WTC11 (cell line): Measurements from ENCODE around the gene BFSP1. TPM values are rescaled to one million over a fixed set of nuclear protein-coding genes. Genes with fewer than 3 reads are reported as not detected.

Experiments used
- ATAC-seq: fragments of 200-7000 bp; cut with Tn5 transposase; 2 replicates; pipeline ENCODE4 v1.10.0; 2021; ENCODE audit warnings: mild to moderate bottlenecking, moderate library complexity
- CTCF ChIA-PET: fragments of 300-600 bp; sonication (Branson Sonifier 250); formaldehyde crosslinking; loops from one replicate; lab custom pipeline; 2021; ENCODE audit warnings: antibody characterized with exemption; lab: Charles Lee
- POLR2A ChIA-PET: fragments of 350-600 bp; sonication (Branson Sonifier 250); formaldehyde crosslinking; loops from one replicate; lab custom pipeline; 2021; ENCODE audit warnings: antibody characterized with exemption; lab: Charles Lee
- DNase-seq: peaks from one replicate; pipeline ENCODE4 v3.0.0; 2021; ENCODE audit warnings: low spot score
- H3K27ac Mint-ChIP-seq: 2 replicates; pipeline ENCODE4 v1.8.0; 2021; ENCODE audit warnings: mixed read lengths
- H3K27me3 Mint-ChIP-seq: 2 replicates; pipeline ENCODE4 v1.8.0; 2021; ENCODE audit warnings: low read depth, mild to moderate bottlenecking, moderate library complexity, mixed read lengths
- H3K36me3 Mint-ChIP-seq: 2 replicates; pipeline ENCODE4 v1.8.0; 2021; ENCODE audit warnings: mixed read lengths
- H3K4me1 Mint-ChIP-seq: 2 replicates; pipeline ENCODE4 v1.8.0; 2022; ENCODE audit warnings: mixed read lengths
- H3K4me3 Mint-ChIP-seq: 2 replicates; pipeline ENCODE4 v1.8.0; 2021; ENCODE audit warnings: mild to moderate bottlenecking, moderate library complexity, mixed read lengths
- H3K9me3 Mint-ChIP-seq: 2 replicates; pipeline ENCODE4 v1.8.0; 2021; ENCODE audit warnings: mixed read lengths
- ATF2 ChIP-seq: sonication (generic); formaldehyde crosslinking; IDR thresholded peaks from 2 replicates; pipeline ENCODE4 v1.8.1; 2022; ENCODE audit warnings: low read depth, missing genetic modification reagents, borderline replicate concordance
- CBFB ChIP-seq: sonication (generic); formaldehyde crosslinking; IDR thresholded peaks from 2 replicates; pipeline ENCODE4 v1.8.1; 2022; ENCODE audit warnings: mild to moderate bottlenecking, low read depth, missing genetic modification reagents
- ELF4 ChIP-seq: sonication (generic); formaldehyde crosslinking; IDR thresholded peaks from 2 replicates; pipeline ENCODE4 v1.8.1; 2022; ENCODE audit warnings: low read depth, mild to moderate bottlenecking, moderate library complexity, missing genetic modification reagents
- FOXJ3 ChIP-seq: sonication (generic); formaldehyde crosslinking; IDR thresholded peaks from 2 replicates; pipeline ENCODE4 v1.9.0; 2021; ENCODE audit warnings: missing genetic modification reagents, mild to moderate bottlenecking, borderline replicate concordance
- FOXK1 ChIP-seq: sonication (generic); formaldehyde crosslinking; IDR thresholded peaks from 2 replicates; pipeline ENCODE4 v1.8.0; 2022; ENCODE audit warnings: mild to moderate bottlenecking, moderate library complexity, missing genetic modification reagents
- GRHL2 ChIP-seq: fragments of 250-450 bp; sonication (Bioruptor Pico); IDR thresholded peaks from 2 replicates; pipeline ENCODE4 v1.8.0; 2022; ENCODE audit warnings: mild to moderate bottlenecking, moderate library complexity; ENCODE audit not compliant: insufficient replicate concordance, severe bottlenecking
- MAX ChIP-seq: sonication (generic); formaldehyde crosslinking; IDR thresholded peaks from 2 replicates; pipeline ENCODE4 v1.8.0; 2022; ENCODE audit warnings: mild to moderate bottlenecking, missing genetic modification reagents
- MXD4 ChIP-seq: fragments of 250-450 bp; sonication (Bioruptor Pico); IDR thresholded peaks from 2 replicates; pipeline ENCODE4 v1.8.0; 2021; ENCODE audit warnings: mild to moderate bottlenecking, moderate library complexity, borderline replicate concordance
- MYBL2 ChIP-seq: sonication (generic); formaldehyde crosslinking; IDR thresholded peaks from 2 replicates; pipeline ENCODE4 v1.8.1; 2023; ENCODE audit warnings: mild to moderate bottlenecking, moderate library complexity, missing genetic modification reagents
- NFATC4 ChIP-seq: fragments of 250-450 bp; sonication (Bioruptor Pico); IDR thresholded peaks from 2 replicates; pipeline ENCODE4 v1.9.0; 2021; ENCODE audit warnings: mild to moderate bottlenecking
- NR2C2 ChIP-seq: sonication (generic); formaldehyde crosslinking; IDR thresholded peaks from 2 replicates; pipeline ENCODE4 v1.8.0; 2022; ENCODE audit warnings: mild to moderate bottlenecking, missing genetic modification reagents
- OVOL2 ChIP-seq: fragments of 250-450 bp; sonication (Bioruptor Pico); IDR thresholded peaks from 2 replicates; pipeline ENCODE4 v1.9.0; 2021; ENCODE audit warnings: mild to moderate bottlenecking, borderline replicate concordance
- PRRX2 ChIP-seq: fragments of 250-450 bp; sonication (Bioruptor Pico); IDR thresholded peaks from 2 replicates; pipeline ENCODE4 v1.8.0; 2021; ENCODE audit warnings: mild to moderate bottlenecking
- RELA ChIP-seq: sonication (generic); formaldehyde crosslinking; IDR thresholded peaks from 2 replicates; pipeline ENCODE4 v1.8.1; 2022; ENCODE audit warnings: missing genetic modification reagents, mild to moderate bottlenecking, borderline replicate concordance
- SMAD3 ChIP-seq: sonication (generic); formaldehyde crosslinking; IDR thresholded peaks from 2 replicates; pipeline ENCODE4 v1.8.0; 2022; ENCODE audit warnings: missing genetic modification reagents, mild to moderate bottlenecking, borderline replicate concordance
- TEAD4 ChIP-seq: sonication (generic); formaldehyde crosslinking; IDR thresholded peaks from 2 replicates; pipeline ENCODE4 v1.8.0; 2022; ENCODE audit warnings: mild to moderate bottlenecking, missing genetic modification reagents
- ZNF423 ChIP-seq: fragments of 250-450 bp; sonication (Bioruptor Pico); IDR thresholded peaks from 2 replicates; pipeline ENCODE4 v2.1.2; 2022; ENCODE audit warnings: mild to moderate bottlenecking, moderate library complexity
- ZNF671 ChIP-seq: fragments of 250-450 bp; sonication (Bioruptor Pico); IDR thresholded peaks from 2 replicates; pipeline ENCODE4 v1.8.0; 2021; ENCODE audit warnings: mild to moderate bottlenecking
- total RNA-seq: library from RNA; stranded (reverse); gene quantifications from 3 replicates; pipeline ENCODE4 v1.2.3, GENCODE V29; 2021
- TF ChIP-seq, protein P1 (sequence below): sonication (generic); formaldehyde crosslinking; IDR thresholded peaks from 2 replicates; pipeline ENCODE4 v1.8.0; 2022; ENCODE audit warnings: missing genetic modification reagents
- TF ChIP-seq, protein P2 (sequence below): fragments of 250-450 bp; sonication (Bioruptor Pico); IDR thresholded peaks from 2 replicates; pipeline ENCODE4 v1.9.0; 2021; ENCODE audit warnings: mild to moderate bottlenecking
- TF ChIP-seq, protein P3 (sequence below): fragments of 250-450 bp; sonication (Bioruptor Pico); conservative IDR thresholded peaks from 2 replicates; pipeline ENCODE4 v1.9.0; 2021; ENCODE audit warnings: mild to moderate bottlenecking
- TF ChIP-seq, protein P4 (sequence below): fragments of 250-450 bp; sonication (Bioruptor Pico); IDR thresholded peaks from 2 replicates; pipeline ENCODE4 v2.1.2; 2022; ENCODE audit warnings: mild to moderate bottlenecking, moderate library complexity

BFSP1 gene
- total RNA-seq, 1 experiment from 2014 or later, result 3.0 TPM

GRCh38 chr20:17497821-17498580 lies 33.2 kb downstream of the BFSP1 start:
- Mint-ChIP-seq H3K9me3 (0 out of 2 replicates have a peak, but pooled peaks cover 3% of the 10 kb centered on the region), H3K27me3 (no peaks in the 10 kb centered on the region), H3K27ac (no peak overlapping the region), H3K36me3 (no peaks in the 10 kb centered on the region), H3K4me3 (no peak overlapping the region), H3K4me1 (peaks cover 7% of the 10 kb centered on the region)
- no peak for DNase-seq
- TF ChIP-seq MXD4 (no peak), ELF4 (no peak), MAX (CRISPR knock-in tag) (no peak), FOXJ3 (CRISPR knock-in tag) (no peak), OVOL2 (CRISPR knock-in tag) (no peak), NR2C2 (no peak)
- TF ChIP-seq, protein P1, sequence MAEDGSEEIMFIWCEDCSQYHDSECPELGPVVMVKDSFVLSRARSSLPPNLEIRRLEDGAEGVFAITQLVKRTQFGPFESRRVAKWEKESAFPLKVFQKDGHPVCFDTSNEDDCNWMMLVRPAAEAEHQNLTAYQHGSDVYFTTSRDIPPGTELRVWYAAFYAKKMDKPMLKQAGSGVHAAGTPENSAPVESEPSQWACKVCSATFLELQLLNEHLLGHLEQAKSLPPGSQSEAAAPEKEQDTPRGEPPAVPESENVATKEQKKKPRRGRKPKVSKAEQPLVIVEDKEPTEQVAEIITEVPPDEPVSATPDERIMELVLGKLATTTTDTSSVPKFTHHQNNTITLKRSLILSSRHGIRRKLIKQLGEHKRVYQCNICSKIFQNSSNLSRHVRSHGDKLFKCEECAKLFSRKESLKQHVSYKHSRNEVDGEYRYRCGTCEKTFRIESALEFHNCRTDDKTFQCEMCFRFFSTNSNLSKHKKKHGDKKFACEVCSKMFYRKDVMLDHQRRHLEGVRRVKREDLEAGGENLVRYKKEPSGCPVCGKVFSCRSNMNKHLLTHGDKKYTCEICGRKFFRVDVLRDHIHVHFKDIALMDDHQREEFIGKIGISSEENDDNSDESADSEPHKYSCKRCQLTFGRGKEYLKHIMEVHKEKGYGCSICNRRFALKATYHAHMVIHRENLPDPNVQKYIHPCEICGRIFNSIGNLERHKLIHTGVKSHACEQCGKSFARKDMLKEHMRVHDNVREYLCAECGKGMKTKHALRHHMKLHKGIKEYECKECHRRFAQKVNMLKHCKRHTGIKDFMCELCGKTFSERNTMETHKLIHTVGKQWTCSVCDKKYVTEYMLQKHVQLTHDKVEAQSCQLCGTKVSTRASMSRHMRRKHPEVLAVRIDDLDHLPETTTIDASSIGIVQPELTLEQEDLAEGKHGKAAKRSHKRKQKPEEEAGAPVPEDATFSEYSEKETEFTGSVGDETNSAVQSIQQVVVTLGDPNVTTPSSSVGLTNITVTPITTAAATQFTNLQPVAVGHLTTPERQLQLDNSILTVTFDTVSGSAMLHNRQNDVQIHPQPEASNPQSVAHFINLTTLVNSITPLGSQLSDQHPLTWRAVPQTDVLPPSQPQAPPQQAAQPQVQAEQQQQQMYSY (CRISPR knock-in tag), result no peak
- POLR2A ChIA-PET, result no interaction called here
- CTCF ChIA-PET, result interaction anchor here (1.0 to 1.2 kb wide), 2 partner anchors 66 to 441 kb away, joined by 3 read pairs; no protein-coding TSS in a partner anchor
- no peak for ATAC-seq

- H3K4me1 Mint-ChIP-seq, result no peaks in the 10 kb centered on the region
- no peak overlapping the region for H3K4me3 Mint-ChIP-seq
- no peaks in the 10 kb centered on the region for H3K36me3 Mint-ChIP-seq
- POLR2A ChIA-PET, result no interaction called here
- TF ChIP-seq, protein P2, sequence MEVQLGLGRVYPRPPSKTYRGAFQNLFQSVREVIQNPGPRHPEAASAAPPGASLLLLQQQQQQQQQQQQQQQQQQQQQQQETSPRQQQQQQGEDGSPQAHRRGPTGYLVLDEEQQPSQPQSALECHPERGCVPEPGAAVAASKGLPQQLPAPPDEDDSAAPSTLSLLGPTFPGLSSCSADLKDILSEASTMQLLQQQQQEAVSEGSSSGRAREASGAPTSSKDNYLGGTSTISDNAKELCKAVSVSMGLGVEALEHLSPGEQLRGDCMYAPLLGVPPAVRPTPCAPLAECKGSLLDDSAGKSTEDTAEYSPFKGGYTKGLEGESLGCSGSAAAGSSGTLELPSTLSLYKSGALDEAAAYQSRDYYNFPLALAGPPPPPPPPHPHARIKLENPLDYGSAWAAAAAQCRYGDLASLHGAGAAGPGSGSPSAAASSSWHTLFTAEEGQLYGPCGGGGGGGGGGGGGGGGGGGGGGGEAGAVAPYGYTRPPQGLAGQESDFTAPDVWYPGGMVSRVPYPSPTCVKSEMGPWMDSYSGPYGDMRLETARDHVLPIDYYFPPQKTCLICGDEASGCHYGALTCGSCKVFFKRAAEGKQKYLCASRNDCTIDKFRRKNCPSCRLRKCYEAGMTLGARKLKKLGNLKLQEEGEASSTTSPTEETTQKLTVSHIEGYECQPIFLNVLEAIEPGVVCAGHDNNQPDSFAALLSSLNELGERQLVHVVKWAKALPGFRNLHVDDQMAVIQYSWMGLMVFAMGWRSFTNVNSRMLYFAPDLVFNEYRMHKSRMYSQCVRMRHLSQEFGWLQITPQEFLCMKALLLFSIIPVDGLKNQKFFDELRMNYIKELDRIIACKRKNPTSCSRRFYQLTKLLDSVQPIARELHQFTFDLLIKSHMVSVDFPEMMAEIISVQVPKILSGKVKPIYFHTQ (CRISPR knock-in tag), result no peak
- TF ChIP-seq TEAD4 (CRISPR knock-in tag) (no peak), NFATC4 (CRISPR knock-in tag) (no peak), ZNF671 (CRISPR knock-in tag) (no peak), MYBL2 (CRISPR knock-in tag) (no peak), ATF2 (CRISPR knock-in tag) (no peak), FOXK1 (CRISPR knock-in tag) (no peak), CBFB (no peak), SMAD3 (no peak), PRRX2 (CRISPR knock-in tag) (no peak), RELA (CRISPR knock-in tag) (no peak), MAX (CRISPR knock-in tag) (no peak), GRHL2 (CRISPR knock-in tag) (no peak), ZNF423 (no peak)
- TF ChIP-seq, protein P3, sequence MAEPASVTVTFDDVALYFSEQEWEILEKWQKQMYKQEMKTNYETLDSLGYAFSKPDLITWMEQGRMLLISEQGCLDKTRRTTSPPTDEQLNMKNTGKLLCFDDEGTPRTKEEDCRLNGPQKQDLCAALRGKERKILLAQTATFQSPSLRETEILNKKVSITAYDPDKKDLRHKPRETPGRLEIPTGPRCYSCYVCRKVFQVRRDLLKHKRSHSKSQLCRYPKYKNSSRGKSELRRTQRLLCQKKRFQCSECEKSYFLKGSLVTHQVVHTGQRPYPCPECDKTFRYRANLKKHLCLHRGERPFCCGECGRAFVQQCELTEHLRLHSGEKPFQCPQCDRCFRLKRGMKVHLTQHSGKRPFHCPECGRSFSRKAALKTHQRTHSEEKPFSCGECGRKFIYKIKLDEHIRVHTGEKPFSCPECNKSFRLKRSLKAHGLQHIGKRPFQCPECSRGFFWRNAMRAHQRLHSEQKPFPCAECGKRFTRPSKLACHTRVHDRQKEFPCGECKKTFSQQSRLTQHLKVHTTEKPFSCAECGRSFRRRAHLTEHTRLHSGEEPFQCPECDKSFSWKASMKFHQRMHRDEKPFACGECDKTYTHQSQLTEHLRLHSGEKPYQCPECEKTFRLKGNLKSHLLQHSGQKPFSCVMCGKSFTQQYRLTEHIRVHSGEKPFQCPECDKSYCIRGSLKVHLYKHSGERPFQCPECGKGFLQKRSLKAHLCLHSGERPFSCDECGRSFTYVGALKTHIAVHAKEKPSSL, result no peak
- TF ChIP-seq, protein P4, sequence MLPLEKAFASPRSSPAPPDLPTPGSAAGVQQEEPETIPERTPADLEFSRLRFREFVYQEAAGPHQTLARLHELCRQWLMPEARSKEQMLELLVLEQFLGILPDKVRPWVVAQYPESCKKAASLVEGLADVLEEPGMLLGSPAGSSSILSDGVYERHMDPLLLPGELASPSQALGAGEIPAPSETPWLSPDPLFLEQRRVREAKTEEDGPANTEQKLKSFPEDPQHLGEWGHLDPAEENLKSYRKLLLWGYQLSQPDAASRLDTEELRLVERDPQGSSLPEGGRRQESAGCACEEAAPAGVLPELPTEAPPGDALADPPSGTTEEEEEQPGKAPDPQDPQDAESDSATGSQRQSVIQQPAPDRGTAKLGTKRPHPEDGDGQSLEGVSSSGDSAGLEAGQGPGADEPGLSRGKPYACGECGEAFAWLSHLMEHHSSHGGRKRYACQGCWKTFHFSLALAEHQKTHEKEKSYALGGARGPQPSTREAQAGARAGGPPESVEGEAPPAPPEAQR, result no peak
- H3K27ac Mint-ChIP-seq, result no peak overlapping the region
- 0 out of 2 replicates have a peak, but pooled peaks cover 3% of the 10 kb centered on the region for H3K9me3 Mint-ChIP-seq
- ATAC-seq (no peak), DNase-seq (no peak)
- CTCF ChIA-PET, result interaction anchor here (2.5 kb wide), 1 partner anchor 9 kb away, joined by 6 read pairs; no protein-coding TSS in a partner anchor
- no peaks in the 10 kb centered on the region for H3K27me3 Mint-ChIP-seq
These were observed 35.4 kb downstream of the BFSP1 start for GRCh38 chr20:17495826-17496225.
